Kidney epithelial cell (primary cell): ENCODE measurements around the gene SLC7A7. TPM values are rescaled to one million over a fixed set of nuclear protein-coding genes. Genes with fewer than 3 reads are reported as not detected.

ENCODE experiments used
- DNase-seq: peaks from one replicate; pipeline ENCODE4 v3.0.0-alpha.2; 2010; ENCODE audit warnings: low read depth
- H3K27me3 ChIP-seq: 2 replicates; pipeline ENCODE4 v1.6.0; 2011; ENCODE audit warnings: low read length; ENCODE audit not compliant: control insufficient read depth, insufficient read depth
- H3K36me3 ChIP-seq: 2 replicates; pipeline ENCODE4 v1.5.1; 2011; ENCODE audit warnings: low read length; ENCODE audit not compliant: control insufficient read depth, insufficient read depth
- H3K4me3 ChIP-seq: 2 replicates; pipeline ENCODE4 v1.5.1; 2011; ENCODE audit warnings: low read depth, mild to moderate bottlenecking, control low read depth, low read length
- CTCF ChIP-seq: IDR thresholded peaks from 2 replicates; pipeline ENCODE4 v1.5.1; 2011; ENCODE audit warnings: mild to moderate bottlenecking, moderate library complexity, low read length, control low read depth, inconsistent platforms; ENCODE audit not compliant: insufficient read depth, poor library complexity, severe bottlenecking
- total RNA-seq: library from RNA; depleted of rRNA; stranded (reverse); fragments of >200 nt; gene quantifications from 2 replicates; pipeline ENCODE4 v1.2.3, GENCODE V29; 2015

Gene SLC7A7
- total RNA-seq, 1 donor from 2014 or later = 6.8 TPM

GRCh38 chr14:22723815-22724214 is 91.4 kb downstream of the SLC7A7 start:
- no peak for DNase-seq
- no peak for TF ChIP-seq CTCF
- no peak overlapping the region for H3K4me3 ChIP-seq
- H3K27me3 ChIP-seq = no peaks in the 10 kb centered on the region
- H3K36me3 ChIP-seq = no peaks in the 10 kb centered on the region

Other genes starting within 250 kb of the SLC7A7 start
- 328 and 351 TPM in 2 replicates for gene DAD1, start 226.2 kb downstream of the SLC7A7 start, total RNA-seq
- 23.2 and 23.6 TPM in 2 replicates for gene ABHD4, start 217.1 kb downstream of the SLC7A7 start, total RNA-seq
- not detected in 2 replicates for gene OR6J1, start 171.1 kb downstream of the SLC7A7 start, total RNA-seq
- gene OXA1L, start 48.7 kb downstream of the SLC7A7 start, total RNA-seq = 84.5 and 143 TPM in 2 replicates
- gene MRPL52, start 14.5 kb upstream of the SLC7A7 start, total RNA-seq = 102 and 362 TPM in 2 replicates
- gene MMP14, start 21.1 kb upstream of the SLC7A7 start, total RNA-seq = 650 and 669 TPM in 2 replicates
- 124 and 150 TPM in 2 replicates for gene LRP10, start 56.3 kb upstream of the SLC7A7 start, total RNA-seq
- 0.48 and 1.2 TPM in 2 replicates for gene REM2, start 67.8 kb upstream of the SLC7A7 start, total RNA-seq
- 96.1 and 146 TPM in 2 replicates for gene RBM23, start 103.7 kb upstream of the SLC7A7 start, total RNA-seq
- 94.0 and 107 TPM in 2 replicates for gene PRMT5, start 113.9 kb upstream of the SLC7A7 start, total RNA-seq
- gene HAUS4, start 141.7 kb upstream of the SLC7A7 start, total RNA-seq = 31.7 and 36.5 TPM in 2 replicates
- 87.2 and 90.8 TPM in 2 replicates for gene AJUBA, start 167.1 kb upstream of the SLC7A7 start, total RNA-seq
- gene C14orf93, start 194.7 kb upstream of the SLC7A7 start, total RNA-seq = 8.4 and 9.7 TPM in 2 replicates
- 199 and 244 TPM in 2 replicates for gene PSMB5, start 219.5 kb upstream of the SLC7A7 start, total RNA-seq
- gene PSMB11, start 226.8 kb upstream of the SLC7A7 start, total RNA-seq = not detected in 2 replicates
- 5.9 and 7.0 TPM in 2 replicates for gene CDH24, start 242.1 kb upstream of the SLC7A7 start, total RNA-seq